ENCODE data around the gene ADAMTS13.

- TF ChIP-seq, protein P1, sequence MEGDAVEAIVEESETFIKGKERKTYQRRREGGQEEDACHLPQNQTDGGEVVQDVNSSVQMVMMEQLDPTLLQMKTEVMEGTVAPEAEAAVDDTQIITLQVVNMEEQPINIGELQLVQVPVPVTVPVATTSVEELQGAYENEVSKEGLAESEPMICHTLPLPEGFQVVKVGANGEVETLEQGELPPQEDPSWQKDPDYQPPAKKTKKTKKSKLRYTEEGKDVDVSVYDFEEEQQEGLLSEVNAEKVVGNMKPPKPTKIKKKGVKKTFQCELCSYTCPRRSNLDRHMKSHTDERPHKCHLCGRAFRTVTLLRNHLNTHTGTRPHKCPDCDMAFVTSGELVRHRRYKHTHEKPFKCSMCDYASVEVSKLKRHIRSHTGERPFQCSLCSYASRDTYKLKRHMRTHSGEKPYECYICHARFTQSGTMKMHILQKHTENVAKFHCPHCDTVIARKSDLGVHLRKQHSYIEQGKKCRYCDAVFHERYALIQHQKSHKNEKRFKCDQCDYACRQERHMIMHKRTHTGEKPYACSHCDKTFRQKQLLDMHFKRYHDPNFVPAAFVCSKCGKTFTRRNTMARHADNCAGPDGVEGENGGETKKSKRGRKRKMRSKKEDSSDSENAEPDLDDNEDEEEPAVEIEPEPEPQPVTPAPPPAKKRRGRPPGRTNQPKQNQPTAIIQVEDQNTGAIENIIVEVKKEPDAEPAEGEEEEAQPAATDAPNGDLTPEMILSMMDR (conservative IDR thresholded peaks at IDR 0.05 in 1 of 2, IDR thresholded peaks at IDR 0.05 in 1 of 2; ENCODE audit: low read depth in 1 of 2, low read length in 2 of 2): no peak
- no peak for TF ChIP-seq EZH2 (IDR thresholded peaks at IDR 0.05; ENCODE audit: low read length, missing control alignments)
These were observed 32.9 kb downstream of the ADAMTS13 start for GRCh38 chr9:133454943-133455673.
